Measurements from ENCODE around the gene TNFRSF11A. TPM values are rescaled to one million over a fixed set of nuclear protein-coding genes. Genes with fewer than 3 reads are reported as not detected.

Gene TNFRSF11A
- total and polyA plus RNA-seq, 2 donors (not counting 1 experiment from before 2014, with no cell fraction given), result 0.01 to 1.7 TPM

- DNase-seq, result peak; percentile 55
- WGBS (ENCODE audit: insufficient coverage), result 6% methylated on average over 39 of the region's 45 CpGs
- CTCF ChIA-PET, result interaction anchor here (2.4 kb wide), 1 partner anchor 100 kb away, joined by 6 read pairs; no protein-coding TSS in a partner anchor
- intact Hi-C loops (cut with micrococcal nuclease), result loop anchor here (2.0 to 5.0 kb wide), 3 partner anchors 95 to 391 kb away; partner anchors contain the start of genes PHLPP1, PIGN and RELCH
- POLR2A ChIA-PET, result no interaction called here
- Mint-ChIP-seq H3K27ac (peak overlapping the region; percentile 12), H3K27me3 (peaks cover 68% of the 10 kb centered on the region), H3K9me3 (ENCODE audit: insufficient read depth) (no peaks in the 10 kb centered on the region), H3K4me3 (peak overlapping the region; percentile 89), H3K4me1 (peaks cover 22% of the 10 kb centered on the region)
- Histone ChIP-seq H3K27me3 (replicated peaks in 1 of 4; ENCODE audit: control extremely low read depth in 1 of 4, control insufficient read depth in 3 of 4, insufficient read depth in 4 of 4, low read length in 3 of 4) (peaks cover 0 to 60% (median 45%) of the 10 kb centered on the region in 4 experiments), H3K4me3 (ENCODE audit: control extremely low read depth in 1 of 5, extremely low read depth in 1 of 5, insufficient read depth in 1 of 5, low read depth in 2 of 5, low read length in 4 of 5) (peak overlapping the region; percentile 41 to 66 (median 59)), H3K9ac (ENCODE audit: low read length) (peak overlapping the region; percentile 68), H3K4me1 (ENCODE audit: control insufficient read depth in 2 of 2, insufficient read depth in 2 of 2, low read length in 2 of 2) (peaks cover 24 to 27% of the 10 kb centered on the region in 2 donors), H3K9me3 (ENCODE audit: control extremely low read depth in 1 of 3, control insufficient read depth in 2 of 3, insufficient read depth in 1 of 3, low read length in 2 of 3) (peaks cover 0 to 8% (median 0%) of the 10 kb centered on the region in 3 donors), H3K79me2 (ENCODE audit: control insufficient read depth, insufficient read depth, low read length) (no peaks in the 10 kb centered on the region), H4K20me1 (ENCODE audit: control insufficient read depth, insufficient read depth, low read length, poor library complexity, severe bottlenecking) (no peaks in the 10 kb centered on the region), H2AFZ (ENCODE audit: insufficient read depth, low read depth, low read length, poor library complexity, severe bottlenecking) (peak overlapping the region; percentile 66), H3K4me2 (replicated peaks; ENCODE audit: low read depth, low read length, poor library complexity, severe bottlenecking) (peak overlapping the region; percentile 96), H3K36me3 (replicated peaks in 1 of 2; ENCODE audit: control extremely low read depth in 1 of 2, control insufficient read depth in 1 of 2, extremely low read depth in 1 of 2, insufficient read depth in 2 of 2, low read length in 1 of 2) (no peaks in the 10 kb centered on the region), H3K27ac (ENCODE audit: low read length in 2 of 2) (no peak overlapping the region)
- TF ChIP-seq CTCF (IDR thresholded peaks at IDR 0.05) (no peak), EZH2 (IDR thresholded peaks at IDR 0.05; ENCODE audit: borderline replicate concordance, insufficient read depth, low read depth, low read length, poor library complexity, severe bottlenecking) (peak; percentile 10)
- ATAC-seq (ENCODE audit: low read depth), result no peak
Measured at GRCh38 chr18:62325806-62326645, 916 bp downstream of the TNFRSF11A start.

Data from B cell (primary cell).